Neural cell (in vitro differentiated cells): ENCODE measurements around the gene TRPM3.

Source experiments
- RAD21 ChIP-seq: fragments of 450-650 bp; conservative IDR thresholded peaks from 2 replicates; pipeline ENCODE4 v1.6.1; 2014; ENCODE audit warnings: antibody characterized with exemption, mild to moderate bottlenecking, moderate library complexity
- SMC3 ChIP-seq: fragments of 450-650 bp; conservative IDR thresholded peaks from 2 replicates; pipeline ENCODE4 v1.6.1; 2014; ENCODE audit warnings: antibody characterized with exemption, mild to moderate bottlenecking, moderate library complexity; ENCODE audit not compliant: poor library complexity
- TF ChIP-seq, protein P1 (sequence below): fragments of 450-650 bp; IDR thresholded peaks from 2 replicates; pipeline ENCODE4 v1.5.1; 2014; ENCODE audit warnings: antibody characterized with exemption, mild to moderate bottlenecking, moderate library complexity; ENCODE audit not compliant: poor library complexity, severe bottlenecking
- TF ChIP-seq, protein P2 (sequence below): IDR thresholded peaks from 2 replicates; pipeline ENCODE4 v1.6.1; 2012; ENCODE audit warnings: borderline replicate concordance

DNA sequence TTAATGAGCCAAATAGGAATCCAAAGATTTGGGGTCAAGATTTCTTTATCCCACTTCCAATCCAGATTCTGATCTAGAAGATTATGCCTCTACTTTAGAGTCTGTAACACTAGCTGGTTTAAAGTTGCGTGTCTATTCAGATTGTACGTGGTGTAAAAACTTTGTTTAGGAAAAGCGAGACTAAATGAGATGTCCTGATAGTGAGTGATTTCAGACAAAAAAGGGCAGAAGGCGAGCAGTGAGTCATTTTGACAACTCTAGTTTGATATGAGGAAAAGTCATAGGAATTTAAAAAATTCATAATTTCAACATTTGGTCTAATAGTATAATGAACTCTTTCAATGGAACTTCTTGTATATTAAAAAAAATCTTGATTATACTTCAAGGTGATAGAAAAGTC, 587.4 kb downstream of the TRPM3 start:
- TF ChIP-seq, protein P1, sequence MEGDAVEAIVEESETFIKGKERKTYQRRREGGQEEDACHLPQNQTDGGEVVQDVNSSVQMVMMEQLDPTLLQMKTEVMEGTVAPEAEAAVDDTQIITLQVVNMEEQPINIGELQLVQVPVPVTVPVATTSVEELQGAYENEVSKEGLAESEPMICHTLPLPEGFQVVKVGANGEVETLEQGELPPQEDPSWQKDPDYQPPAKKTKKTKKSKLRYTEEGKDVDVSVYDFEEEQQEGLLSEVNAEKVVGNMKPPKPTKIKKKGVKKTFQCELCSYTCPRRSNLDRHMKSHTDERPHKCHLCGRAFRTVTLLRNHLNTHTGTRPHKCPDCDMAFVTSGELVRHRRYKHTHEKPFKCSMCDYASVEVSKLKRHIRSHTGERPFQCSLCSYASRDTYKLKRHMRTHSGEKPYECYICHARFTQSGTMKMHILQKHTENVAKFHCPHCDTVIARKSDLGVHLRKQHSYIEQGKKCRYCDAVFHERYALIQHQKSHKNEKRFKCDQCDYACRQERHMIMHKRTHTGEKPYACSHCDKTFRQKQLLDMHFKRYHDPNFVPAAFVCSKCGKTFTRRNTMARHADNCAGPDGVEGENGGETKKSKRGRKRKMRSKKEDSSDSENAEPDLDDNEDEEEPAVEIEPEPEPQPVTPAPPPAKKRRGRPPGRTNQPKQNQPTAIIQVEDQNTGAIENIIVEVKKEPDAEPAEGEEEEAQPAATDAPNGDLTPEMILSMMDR, result no peak
- no peak for TF ChIP-seq RAD21
- no peak for TF ChIP-seq SMC3
- TF ChIP-seq, protein P2, sequence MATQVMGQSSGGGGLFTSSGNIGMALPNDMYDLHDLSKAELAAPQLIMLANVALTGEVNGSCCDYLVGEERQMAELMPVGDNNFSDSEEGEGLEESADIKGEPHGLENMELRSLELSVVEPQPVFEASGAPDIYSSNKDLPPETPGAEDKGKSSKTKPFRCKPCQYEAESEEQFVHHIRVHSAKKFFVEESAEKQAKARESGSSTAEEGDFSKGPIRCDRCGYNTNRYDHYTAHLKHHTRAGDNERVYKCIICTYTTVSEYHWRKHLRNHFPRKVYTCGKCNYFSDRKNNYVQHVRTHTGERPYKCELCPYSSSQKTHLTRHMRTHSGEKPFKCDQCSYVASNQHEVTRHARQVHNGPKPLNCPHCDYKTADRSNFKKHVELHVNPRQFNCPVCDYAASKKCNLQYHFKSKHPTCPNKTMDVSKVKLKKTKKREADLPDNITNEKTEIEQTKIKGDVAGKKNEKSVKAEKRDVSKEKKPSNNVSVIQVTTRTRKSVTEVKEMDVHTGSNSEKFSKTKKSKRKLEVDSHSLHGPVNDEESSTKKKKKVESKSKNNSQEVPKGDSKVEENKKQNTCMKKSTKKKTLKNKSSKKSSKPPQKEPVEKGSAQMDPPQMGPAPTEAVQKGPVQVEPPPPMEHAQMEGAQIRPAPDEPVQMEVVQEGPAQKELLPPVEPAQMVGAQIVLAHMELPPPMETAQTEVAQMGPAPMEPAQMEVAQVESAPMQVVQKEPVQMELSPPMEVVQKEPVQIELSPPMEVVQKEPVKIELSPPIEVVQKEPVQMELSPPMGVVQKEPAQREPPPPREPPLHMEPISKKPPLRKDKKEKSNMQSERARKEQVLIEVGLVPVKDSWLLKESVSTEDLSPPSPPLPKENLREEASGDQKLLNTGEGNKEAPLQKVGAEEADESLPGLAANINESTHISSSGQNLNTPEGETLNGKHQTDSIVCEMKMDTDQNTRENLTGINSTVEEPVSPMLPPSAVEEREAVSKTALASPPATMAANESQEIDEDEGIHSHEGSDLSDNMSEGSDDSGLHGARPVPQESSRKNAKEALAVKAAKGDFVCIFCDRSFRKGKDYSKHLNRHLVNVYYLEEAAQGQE, result no peak
